HG03135 (cell line): ENCODE results near the gene HECTD2.
"Not testable (repeated sequence)": the region's sequence is repeated elsewhere in the genome, so short reads cannot be mapped to it uniquely, and the experiment has no call there.

Source experiments
- ATAC-seq: cut with Tn5 transposase; IDR thresholded peaks from one replicate; pipeline ENCODE4 v1.9.1; 2021; ENCODE audit warnings: mild to moderate bottlenecking, moderate library complexity; ENCODE audit not compliant: unreplicated experiment

The HECTD2 gene

DNA sequence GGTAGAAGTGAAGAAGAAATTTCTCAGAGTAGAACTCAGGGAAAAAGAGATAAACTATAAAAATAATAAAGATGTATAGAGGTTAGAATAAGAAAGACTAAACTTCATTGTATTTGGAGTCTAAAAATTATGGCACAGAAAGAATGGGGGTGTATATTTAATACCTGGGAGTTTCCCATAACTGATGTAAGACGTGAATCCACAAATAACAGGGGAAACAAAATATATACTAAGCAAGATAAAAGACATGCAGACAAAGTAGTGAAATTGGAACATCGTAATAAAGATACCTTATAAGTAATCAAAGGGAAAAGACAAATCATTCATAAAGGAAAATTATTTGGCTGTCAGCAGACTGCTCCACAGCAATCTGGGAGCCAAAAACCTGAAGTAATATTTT, 62.8 kb downstream of the HECTD2 start:
- no peak for ATAC-seq

DNA sequence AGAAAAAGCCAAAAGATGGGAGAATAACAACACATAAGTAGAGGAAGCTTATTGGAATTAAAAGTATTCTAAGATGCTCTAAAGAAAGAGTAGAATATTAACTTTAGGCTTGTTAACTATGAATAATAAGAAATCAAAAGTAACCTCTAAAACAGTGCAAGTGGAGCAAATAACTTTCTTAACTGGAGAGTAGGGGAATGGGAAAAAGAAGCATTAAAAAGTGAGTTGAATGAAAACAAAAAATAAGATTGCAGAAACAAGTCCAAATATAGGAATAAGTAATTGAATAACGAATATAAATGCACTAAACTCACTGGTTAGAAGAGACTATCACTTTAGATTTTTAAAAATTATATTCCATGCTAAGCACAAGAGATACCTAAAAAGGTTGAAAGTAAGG, 63.9 kb downstream of the HECTD2 start:
- no peak for ATAC-seq

DNA sequence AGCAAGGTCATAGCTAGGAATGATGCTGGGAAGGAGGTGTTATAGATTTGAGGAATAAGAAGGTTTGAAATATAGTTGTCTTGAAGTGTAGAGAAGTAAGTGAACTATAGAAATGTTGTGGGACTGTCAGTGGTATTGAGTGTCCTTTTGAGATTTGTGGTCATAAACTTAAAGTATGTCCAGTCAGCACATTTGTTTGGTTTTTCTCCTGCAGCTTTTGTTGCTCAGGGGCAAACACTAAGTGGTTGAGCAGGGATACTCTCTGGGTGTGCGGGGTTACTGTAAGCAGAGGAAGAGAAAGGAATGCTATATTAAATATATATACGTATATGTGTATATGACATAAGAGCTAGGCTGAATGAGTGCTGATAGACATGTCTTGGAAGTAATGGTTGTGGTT, 67.1 kb downstream of the HECTD2 start:
- no peak for ATAC-seq

DNA sequence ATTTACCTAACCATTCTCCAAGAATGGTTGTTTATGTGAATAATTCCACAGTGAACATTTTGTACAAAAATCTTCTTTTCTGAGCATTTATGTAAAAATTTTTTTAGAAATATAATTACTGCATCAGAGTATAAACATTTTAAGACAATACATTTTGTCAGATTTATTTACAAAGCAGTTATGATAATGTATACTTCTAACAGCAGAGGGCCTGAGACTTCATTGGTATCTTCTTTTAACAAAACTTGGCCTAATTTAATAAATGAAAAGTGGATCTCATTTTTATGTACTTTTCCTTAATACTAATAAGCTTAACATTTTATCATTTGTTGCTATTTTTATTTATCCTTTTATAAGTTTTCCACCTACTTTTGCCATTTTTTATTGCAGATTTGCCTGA, 69.4 kb downstream of the HECTD2 start:
- no peak for ATAC-seq

DNA sequence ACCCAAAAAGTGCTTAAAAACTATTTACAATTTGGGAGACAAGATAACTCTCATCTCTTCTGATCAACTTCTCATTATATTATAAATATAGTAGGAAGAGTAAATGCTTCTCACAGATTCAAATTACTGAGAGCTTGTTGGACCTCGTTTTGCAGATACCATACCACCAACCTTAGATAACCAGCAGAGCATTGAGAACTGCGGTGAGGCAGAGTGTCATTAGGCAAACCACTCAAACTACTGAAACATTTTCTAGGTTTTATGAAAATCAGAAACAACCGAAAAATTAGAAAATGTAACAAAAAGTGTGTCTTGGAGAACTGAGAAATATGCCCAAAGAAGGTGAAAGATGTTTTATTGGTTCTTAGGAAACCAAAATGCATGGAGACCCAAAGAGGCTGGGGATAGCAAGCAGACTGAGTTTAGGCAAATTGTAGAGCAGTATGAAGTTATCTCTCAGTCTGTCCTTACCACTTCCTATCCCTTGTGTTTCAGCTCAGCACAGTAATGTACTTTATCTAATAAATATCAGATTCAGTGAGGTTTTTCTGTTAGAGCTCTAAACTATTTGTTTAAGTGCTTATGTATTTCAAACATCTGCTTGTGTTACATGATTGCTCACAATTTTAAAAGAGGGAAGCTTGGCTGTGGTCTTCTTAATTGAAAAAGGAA, 77.9 kb downstream of the HECTD2 start:
- no peak for ATAC-seq

DNA sequence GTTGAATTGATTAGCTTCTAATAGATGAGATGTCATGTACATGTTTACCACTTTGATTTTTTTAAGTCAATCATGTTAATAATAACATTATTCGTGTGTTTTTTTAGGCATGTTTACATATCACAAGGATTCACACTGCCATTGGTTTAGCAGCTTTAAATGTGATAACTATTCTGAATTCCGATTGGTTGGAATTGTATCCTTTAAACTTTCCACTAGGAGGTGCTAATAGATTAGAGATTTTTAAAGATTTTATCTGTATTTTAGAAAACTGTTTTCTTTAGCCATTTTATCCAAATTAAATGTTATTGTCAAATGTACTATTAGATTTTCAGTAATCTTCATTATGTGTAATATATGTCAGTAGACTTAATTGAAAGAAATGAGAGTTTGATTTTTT, 83.2 kb downstream of the HECTD2 start:
- ATAC-seq: no peak

DNA sequence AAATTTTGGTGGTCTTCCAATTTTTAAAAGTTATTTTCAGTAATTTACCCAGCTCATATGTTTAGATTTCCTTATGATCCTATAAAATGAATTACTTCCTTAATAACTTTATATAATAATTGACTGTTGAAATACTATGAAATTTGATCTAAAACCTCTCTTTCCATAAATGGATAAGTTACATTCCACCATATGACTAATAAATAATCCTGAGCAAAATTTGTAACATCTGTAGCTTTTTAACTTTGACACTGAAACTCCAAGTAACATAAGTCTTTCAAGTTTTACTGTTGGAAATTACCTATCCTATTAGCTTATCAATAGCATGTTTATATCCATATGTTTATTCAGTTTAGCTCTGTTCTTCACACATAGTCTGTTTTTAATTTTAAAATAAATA, 85.3 kb downstream of the HECTD2 start:
- ATAC-seq: no peak

DNA sequence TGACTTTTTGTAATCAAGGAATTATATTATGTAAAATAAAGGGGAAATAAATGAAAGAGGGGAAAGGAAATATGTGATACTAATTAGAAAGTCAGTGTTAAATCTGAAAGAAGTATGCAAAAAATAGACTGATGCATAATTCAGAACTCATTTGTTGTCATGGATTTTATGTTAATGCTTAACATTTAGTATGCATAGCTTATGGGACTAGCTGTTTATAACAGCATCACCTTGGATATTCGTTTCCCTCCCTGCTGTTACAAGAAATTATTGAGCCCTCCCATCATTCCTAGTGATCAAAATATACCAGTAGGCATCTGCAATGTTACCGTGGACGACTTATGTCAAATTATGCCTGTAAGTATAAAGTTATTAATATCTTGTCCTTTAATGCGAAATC, 85.9 kb downstream of the HECTD2 start:
- no peak for ATAC-seq

DNA sequence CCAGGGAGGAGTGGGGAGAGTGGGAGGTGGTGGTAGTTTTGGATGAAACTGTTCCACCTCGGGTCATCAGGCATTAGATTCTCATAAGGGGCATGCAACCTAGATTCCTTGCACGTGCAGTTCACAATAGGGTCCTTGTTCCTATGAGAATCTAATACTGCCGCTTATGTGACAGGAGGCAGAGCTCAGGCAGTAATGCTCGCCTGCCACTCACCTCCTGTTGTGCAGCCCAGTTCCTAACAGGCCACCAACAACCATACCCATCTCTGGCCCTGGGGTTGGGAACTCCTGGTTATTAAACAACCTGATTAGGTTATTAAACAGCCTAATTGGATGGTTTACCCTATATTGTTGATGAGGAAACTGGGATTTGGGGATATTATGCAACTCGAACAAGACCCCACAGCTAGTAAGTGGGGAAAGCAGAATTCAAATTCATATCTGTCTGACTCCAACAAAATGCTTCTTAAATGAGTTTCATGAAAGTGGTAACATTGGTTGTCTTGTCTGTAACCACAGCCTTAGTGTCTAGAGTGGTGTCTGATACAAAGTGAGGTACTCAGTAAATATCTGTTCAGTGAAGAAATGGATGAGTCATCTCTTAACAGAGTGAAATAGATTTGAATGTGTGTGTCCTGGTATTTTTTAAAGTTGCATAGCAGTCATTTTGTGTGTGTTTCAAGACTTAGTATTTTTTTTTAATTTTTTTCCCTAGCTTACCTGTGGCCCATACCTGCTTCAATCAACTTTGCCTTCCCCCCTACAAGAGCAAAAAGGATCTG, 101.6 kb downstream of the HECTD2 start:
- ATAC-seq: no peak

DNA sequence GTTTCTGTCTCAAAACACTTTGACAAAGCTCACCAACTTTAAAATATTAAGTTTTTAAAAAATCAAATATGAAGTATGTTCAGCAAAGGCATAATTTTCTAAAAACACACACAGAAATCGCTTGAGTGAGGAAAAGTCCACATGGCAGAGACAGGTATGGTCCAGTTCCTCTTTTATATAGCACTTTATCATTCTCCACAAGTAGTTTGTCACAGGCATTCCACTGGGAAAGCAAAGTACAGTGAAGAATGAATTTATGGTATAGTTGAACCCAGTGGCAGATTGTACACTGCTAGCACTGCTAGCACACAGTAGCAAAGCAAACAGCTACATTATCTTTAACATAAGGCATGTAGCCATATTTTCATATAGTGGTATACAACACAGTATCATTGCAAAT, 102.3 kb downstream of the HECTD2 start:
- no peak for ATAC-seq

DNA sequence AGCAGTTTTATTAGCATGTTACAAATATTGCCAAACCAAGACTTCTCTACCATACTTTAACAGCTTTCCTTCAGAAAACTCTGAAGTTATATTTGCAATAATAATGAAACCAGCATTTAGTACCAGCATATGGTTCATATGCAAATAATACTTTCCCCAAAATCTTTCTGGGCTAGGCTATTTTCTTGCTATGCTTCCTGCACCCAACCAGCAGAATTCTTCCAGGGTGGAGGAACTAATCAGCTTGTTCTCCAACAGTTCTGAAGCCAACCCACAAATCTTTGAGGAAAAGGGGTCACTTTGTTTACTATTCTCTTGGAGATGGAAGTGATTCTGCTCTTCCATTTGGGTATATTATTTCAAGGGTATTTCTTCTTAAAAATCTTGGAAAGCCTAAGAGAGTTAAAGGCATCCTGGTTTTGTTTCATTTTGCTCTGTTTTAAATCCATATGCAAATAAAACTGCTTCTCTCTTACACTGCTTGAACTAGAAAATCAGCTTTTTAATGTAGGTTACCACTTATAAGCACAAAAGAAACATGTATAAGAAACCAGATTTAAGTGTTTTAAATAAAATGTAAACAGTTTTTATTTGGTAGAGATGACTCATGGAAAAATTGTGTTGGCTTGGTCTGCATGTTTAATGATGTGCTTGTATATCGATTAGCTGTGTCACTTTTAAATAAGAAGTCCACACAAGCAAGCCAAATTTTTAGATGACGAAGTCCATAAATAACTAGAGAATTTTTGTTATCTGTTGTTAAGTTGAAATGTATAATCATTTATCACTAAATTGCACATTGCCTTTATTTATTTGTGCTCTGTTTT, 103.7 kb downstream of the HECTD2 start:
- ATAC-seq: no peak

DNA sequence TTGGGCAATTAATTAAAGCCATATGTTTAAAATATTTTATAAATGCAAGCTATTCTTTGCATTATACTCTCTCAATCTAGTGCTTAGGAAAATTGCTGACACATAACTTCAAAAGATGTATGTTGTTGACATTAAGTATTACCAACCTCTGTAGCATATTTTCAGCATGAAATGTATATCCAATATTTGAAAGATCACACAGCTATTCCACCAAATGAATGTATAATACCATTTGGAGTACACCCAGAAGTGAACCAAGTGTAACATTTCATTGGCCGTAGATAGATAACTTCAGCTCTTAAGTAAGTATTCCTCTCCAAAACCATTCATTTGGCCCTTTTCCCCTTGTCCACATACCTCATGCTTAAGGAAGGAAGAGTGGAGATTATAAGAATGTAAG, 104.6 kb downstream of the HECTD2 start:
- no peak for ATAC-seq

DNA sequence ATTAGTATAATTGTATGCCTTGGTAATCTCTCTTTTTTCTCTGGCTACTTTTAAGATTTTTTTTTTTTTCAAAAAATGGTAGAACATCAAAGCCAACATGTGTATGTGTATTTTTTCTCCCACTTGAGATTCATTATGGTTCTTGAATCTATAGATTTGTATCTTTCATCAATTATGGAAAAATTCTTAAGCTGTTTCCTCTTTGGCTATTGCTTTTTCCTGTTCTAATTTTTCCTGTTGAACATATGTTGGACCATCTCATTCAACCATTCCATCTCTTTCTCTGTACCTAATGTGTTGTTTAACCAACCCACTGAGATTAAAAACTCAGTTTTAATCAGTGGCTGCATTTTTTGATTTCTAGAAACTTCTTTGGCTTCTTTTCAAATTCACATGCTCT, 107.2 kb downstream of the HECTD2 start:
- no peak for ATAC-seq

DNA sequence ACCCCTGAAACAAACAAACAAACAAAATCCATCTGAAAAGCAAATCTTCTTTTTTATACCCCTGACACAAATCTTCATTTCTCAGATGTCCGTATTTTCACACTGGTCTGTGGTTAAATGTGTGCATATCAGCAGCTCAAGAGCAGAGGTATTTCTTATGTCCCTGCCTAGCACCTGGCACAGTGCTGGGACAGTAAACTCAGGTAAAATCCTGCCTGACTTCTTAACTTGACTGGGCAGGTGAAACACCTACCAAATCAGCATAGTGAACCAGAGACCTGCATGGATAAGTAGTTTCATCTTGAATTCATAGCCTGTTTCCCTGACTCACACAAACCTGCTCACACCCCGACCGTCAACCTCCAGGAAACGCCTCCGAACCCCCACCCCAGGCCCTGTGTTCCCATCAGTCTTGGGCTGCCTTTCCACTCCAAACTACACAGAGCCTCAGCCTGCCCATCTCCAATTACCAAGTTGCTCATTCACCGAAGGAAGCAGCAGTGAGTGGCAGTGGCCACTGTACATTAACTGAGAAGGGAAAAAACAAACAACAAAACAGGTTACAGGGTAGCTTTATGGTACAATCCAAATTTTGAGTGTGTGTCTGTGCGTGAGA, 109.9 kb downstream of the HECTD2 start:
- no peak for ATAC-seq

DNA sequence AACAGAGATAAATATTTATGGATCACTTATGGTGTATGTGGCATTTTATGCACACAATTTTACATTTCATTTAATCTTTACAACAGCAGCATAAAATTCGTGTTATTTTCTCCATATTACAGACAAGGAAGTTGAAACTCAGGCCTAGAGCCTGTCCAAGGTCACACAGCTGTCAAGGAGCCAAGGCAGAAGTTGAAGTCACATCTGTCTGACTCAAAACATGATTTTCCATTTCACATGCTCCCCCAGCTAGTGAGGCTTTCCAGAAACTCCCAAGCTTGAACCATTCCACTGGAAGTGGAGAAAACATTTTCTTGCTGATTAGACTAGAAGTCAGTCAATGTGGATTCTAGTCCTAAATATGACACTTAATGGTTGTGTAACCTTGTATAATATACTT, 110.5 kb downstream of the HECTD2 start:
- ATAC-seq: no peak

DNA sequence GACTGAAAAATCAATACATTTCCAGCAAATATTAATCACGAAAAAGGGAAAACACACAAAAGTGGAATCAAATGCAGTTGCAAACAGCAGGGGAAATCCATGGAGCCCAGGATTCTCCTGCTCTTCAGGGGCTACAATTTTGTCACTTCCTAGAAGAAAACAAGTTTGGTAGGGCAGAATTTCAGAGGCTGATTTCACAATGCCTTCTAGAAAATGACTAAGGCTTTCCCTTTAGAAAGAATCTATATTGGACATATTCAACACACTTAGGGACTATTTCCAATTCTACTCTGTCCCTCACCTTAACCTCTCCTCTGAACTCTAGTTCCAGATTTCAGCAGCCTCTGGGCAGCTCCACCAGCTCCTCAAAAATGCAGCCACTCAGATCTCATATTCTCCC, 111.3 kb downstream of the HECTD2 start:
- no peak for ATAC-seq

DNA sequence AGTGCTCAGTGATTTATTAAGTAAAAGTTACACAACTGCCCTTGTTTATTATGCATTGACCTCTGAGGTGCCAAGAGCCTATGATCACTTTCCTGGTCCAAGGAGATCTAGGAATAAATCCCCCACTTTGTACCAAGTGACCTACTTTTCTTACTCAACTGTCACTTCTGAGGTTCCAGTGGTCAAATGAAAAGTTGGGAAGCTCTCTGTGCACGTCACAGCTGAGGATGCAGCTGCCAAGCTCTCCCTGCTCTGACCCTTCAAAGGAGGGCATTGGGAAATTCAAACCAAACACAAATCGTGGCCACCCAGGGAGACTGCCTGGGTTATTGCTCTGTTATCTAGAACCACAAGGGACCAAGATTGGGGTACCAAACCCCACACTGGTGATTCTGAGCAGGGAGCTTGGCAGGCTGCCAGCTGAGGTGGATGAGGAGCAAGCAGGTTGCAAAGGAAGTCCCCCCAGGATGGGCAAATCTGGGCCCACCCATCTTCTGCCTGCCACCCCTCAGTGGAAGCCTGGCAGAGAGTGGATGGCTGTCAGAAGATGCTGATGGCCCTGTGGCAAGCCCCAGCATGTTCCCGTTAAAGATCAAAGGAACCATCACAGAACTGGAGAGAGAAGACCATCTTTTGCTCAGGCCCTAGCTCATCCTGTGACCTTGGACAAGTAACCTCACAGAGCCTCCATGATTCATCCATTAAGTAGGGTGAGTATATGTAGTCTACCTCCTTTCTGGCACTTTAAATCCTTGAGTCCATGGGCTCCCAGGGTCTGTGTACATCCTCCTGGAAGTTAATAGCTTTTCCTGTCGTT, 116.0 kb downstream of the HECTD2 start:
- no peak for ATAC-seq

DNA sequence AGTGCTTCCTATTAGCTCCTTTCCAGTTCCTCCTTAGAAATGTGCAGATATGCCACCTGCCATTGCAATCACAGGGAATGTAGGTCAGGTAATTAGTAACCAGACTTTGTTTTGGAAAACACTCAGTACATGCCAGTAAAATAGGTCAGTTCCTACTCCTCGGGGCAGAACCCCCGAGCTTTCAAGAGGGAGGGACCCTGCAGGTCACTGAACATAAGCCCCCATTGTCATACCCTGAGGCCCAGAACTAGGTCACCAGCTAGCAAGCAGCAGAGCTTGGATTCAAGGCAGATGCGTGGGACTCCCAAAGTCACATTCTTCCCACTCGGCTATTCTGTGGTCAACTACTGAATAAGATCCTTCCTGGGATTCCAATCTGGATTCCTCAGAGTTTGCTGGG, 117.9 kb downstream of the HECTD2 start:
- ATAC-seq: no peak

DNA sequence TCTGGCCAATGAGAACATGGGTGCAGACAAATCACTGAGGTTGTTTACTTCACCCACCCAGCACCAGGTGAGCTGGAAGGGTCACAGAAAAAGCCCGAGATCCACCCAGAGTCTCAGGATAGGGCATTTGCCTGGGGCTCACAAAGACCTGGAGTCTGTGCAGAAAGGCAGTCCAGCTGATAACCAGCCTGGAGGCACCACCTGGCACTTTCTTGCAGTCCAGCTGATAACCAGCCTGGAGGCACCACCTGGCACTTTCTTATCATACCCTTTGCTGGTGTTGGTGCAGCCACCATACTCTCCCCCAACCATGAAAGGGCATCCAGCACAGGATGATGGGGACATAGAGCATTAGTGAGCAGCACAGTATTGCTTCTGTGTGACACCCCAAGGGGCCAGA, 118.6 kb downstream of the HECTD2 start:
- ATAC-seq: no peak

DNA sequence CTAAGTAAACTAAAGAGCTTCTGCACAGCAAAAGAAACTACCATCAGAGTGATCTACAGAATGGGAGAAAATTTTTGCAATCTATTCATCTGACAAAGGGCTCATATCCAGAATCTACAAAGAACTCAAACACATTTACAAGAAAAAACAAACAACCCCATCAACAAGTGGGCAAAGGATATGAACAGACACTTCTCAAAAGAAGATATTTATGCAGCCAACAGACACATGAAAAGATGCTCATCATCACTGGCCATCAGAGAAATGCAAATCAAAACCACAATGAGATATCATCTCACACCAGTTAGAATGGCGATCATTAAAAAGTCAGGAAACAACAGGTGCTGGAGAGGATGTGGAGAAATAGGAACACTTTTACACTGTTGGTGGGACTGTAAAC, 124.6 kb downstream of the HECTD2 start:
- not testable (repeated sequence) for ATAC-seq

DNA sequence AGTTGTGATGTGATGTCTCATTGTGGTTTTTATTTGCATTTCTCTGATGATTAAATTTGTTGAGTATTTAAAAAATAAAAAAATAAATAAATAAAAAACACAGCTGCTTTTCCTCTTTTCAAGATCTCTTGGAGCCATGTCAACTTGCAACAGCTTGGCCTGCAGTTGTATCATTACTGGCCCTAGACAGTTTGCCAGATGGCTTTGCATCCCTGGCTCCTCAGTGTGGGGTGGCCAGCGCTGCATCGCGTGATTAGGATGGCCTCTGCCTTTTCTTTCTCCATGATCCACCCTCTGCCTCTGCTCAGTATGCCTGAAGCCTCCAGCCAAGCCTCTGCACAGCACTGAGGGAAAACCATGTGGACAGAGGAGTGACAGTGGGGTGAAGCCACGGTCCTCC, 126.0 kb downstream of the HECTD2 start:
- ATAC-seq: no peak
